ENCODE data around the gene ALOX15B. TPM values are rescaled to one million over a fixed set of nuclear protein-coding genes. Genes with fewer than 3 reads are reported as not detected.

ALOX15B gene
- total and polyA plus RNA-seq, 2 donors: 0.24 to 5.1 TPM

DNA sequence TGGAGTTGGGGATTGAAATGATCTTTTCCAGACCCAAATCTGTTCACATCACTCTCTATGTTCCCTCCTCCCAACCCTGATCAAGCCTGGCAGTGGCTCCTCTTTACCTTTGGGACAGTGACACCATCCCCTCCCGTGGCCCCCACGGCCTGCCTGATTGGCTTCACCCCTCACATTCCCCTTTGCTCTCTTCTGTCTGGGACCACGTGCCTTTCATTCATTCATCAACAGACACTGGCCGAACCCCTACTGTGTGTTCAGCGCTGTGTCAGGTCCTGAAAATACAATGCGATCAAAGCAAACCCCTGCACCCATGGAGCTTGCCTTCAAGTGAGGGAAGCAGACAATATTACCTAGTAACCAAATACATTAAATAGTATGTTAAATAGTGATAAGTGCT is 50.9 kb downstream of the ALOX15B start:
- Histone ChIP-seq H3K9me3 (ENCODE audit: control insufficient read depth in 2 of 2, insufficient read depth in 1 of 2, low read length in 1 of 2) (no peaks in the 10 kb centered on the region), H3K4me1 (ENCODE audit: control insufficient read depth in 2 of 2, insufficient read depth in 2 of 2, low read length in 2 of 2) (no peaks in the 10 kb centered on the region), H3K27me3 (ENCODE audit: control insufficient read depth in 2 of 2, insufficient read depth in 1 of 2, low read length in 1 of 2) (peaks cover 6 to 61% of the 10 kb centered on the region in 2 donors), H3K36me3 (ENCODE audit: control insufficient read depth in 2 of 2, insufficient read depth in 2 of 2, low read length in 1 of 2) (no peaks in the 10 kb centered on the region), H3K27ac (ENCODE audit: low read depth in 1 of 2, low read length in 1 of 2) (no peak overlapping the region), H3K4me3 (ENCODE audit: low read length in 2 of 2) (no peak overlapping the region)
- WGBS: 81% methylated on average over 6 of the region's 6 CpGs
- DNase-seq (ENCODE audit: low read depth in 6 of 9, low spot score in 9 of 9): no peak

DNA sequence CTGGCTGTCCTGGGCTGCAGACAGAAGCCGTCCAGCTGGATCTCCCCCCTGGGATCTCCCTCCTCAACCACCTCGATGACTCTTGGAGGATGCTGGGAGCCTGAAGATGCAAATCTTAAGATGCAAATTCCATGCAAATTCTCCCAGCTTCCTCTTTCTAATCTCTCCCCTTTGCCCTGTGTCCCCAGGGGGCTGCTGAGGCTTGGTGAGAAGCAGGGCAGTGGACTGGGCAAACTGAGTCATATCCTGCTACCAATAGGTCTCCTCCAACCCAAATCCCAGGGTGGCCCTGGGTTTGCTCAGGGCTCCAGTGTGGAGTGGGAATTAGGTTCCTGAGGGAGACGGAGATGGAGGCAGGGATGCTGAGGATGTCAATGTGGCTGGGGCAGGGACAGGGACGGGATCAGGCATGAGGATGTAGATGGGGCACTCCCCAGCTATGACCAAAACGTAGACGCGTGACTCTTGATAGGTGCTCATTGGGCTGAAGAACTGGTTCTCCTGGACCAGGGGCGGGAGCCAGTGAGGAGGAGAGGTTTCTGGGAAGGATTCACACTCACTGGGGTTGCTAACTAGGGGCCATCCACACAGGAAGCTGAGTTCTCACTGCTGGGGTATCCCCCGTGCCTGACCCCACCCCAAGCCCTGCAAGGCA is 52.3 kb downstream of the ALOX15B start:
- Histone ChIP-seq H3K4me3 (ENCODE audit: low read length in 2 of 2) (no peak overlapping the region), H3K9me3 (ENCODE audit: control insufficient read depth in 2 of 2, insufficient read depth in 1 of 2, low read length in 1 of 2) (no peaks in the 10 kb centered on the region), H3K27ac (ENCODE audit: low read depth in 1 of 2, low read length in 1 of 2) (no peak overlapping the region), H3K36me3 (ENCODE audit: control insufficient read depth in 2 of 2, insufficient read depth in 2 of 2, low read length in 1 of 2) (no peaks in the 10 kb centered on the region), H3K4me1 (ENCODE audit: control insufficient read depth in 2 of 2, insufficient read depth in 2 of 2, low read length in 2 of 2) (no peaks in the 10 kb centered on the region), H3K27me3 (ENCODE audit: control insufficient read depth in 2 of 2, insufficient read depth in 1 of 2, low read length in 1 of 2) (peaks cover 6 to 67% of the 10 kb centered on the region in 2 donors)
- DNase-seq (ENCODE audit: low read depth in 6 of 9, low spot score in 9 of 9): no peak
- 55% methylated on average over 9 of the region's 9 CpGs for WGBS

DNA sequence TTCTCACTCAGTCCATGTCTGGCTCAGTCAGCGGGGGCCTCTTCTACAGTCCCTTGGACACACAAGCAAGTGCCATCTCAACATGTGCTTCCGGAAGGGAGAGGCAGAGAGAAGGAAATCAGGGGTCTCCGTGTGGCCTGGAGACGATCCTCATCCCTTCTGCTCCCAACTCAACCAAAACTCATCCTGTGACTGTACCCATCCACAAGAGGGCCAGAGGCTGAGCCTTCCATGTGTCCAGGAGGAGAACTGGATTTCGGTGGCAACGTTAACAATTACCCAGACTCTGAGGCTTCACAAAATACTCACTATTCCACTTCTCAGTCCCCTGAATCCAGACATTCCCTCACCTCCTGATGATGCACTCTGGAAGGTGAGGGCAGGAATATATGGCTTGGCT is 56.5 kb downstream of the ALOX15B start:
- Histone ChIP-seq H3K27ac (ENCODE audit: low read depth in 1 of 2, low read length in 1 of 2) (no peak overlapping the region), H3K9me3 (ENCODE audit: control insufficient read depth in 2 of 2, insufficient read depth in 1 of 2, low read length in 1 of 2) (no peaks in the 10 kb centered on the region), H3K27me3 (ENCODE audit: control insufficient read depth in 2 of 2, insufficient read depth in 1 of 2, low read length in 1 of 2) (peaks cover 3 to 49% of the 10 kb centered on the region in 2 donors), H3K36me3 (ENCODE audit: control insufficient read depth in 2 of 2, insufficient read depth in 2 of 2, low read length in 1 of 2) (no peaks in the 10 kb centered on the region), H3K4me1 (ENCODE audit: control insufficient read depth in 2 of 2, insufficient read depth in 2 of 2, low read length in 2 of 2) (no peaks in the 10 kb centered on the region), H3K4me3 (ENCODE audit: low read length in 2 of 2) (no peak overlapping the region)
- 92% methylated on average over 6 of the region's 6 CpGs for WGBS
- no peak for DNase-seq (ENCODE audit: low read depth in 6 of 9, low spot score in 9 of 9)

DNA sequence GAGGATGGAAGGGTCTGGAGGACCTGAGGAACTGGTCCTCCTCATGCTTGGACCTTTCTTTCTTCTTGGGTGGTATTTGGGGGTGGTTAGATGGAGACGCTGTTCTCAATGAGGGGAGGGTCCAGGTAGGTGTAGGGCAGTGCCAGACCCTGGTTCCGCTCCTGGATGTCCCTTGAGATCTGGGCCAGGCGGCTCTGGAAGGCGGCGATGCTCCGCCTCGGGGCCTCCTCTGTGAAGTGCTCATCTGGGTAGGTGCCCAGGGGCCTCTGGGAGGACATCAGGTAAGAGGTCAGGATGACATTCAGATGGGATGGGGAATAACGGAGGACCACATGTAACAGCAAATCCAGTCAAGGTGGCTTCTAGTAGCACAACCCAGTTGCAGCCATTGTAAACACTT is 57.7 kb downstream of the ALOX15B start:
- WGBS: 98% methylated on average over 8 of the region's 8 CpGs
- H3K4me3 ChIP-seq (ENCODE audit: low read length in 2 of 2): no peak overlapping the region
- H3K27ac ChIP-seq (ENCODE audit: low read depth in 1 of 2, low read length in 1 of 2): no peak overlapping the region
- peaks cover 3 to 39% of the 10 kb centered on the region in 2 donors for H3K27me3 ChIP-seq (ENCODE audit: control insufficient read depth in 2 of 2, insufficient read depth in 1 of 2, low read length in 1 of 2)
- H3K4me1 ChIP-seq (ENCODE audit: control insufficient read depth in 2 of 2, insufficient read depth in 2 of 2, low read length in 2 of 2): no peaks in the 10 kb centered on the region
- no peaks in the 10 kb centered on the region for H3K9me3 ChIP-seq (ENCODE audit: control insufficient read depth in 2 of 2, insufficient read depth in 1 of 2, low read length in 1 of 2)
- DNase-seq (ENCODE audit: low read depth in 6 of 9, low spot score in 9 of 9): no peak
- H3K36me3 ChIP-seq (ENCODE audit: control insufficient read depth in 2 of 2, insufficient read depth in 2 of 2, low read length in 1 of 2): no peaks in the 10 kb centered on the region

Other genes starting within 250 kb of the ALOX15B start
- gene KDM6B, start 204.8 kb upstream of the ALOX15B start, total RNA-seq: 6.3 TPM
- 16.3 TPM for gene KDM6B, start 204.8 kb upstream of the ALOX15B start, polyA plus RNA-seq
- gene TMEM88, start 184.0 kb upstream of the ALOX15B start, total RNA-seq: 1.6 TPM
- gene TMEM88, start 184.0 kb upstream of the ALOX15B start, polyA plus RNA-seq: 29.1 TPM
- gene NAA38, start 181.5 kb upstream of the ALOX15B start, total RNA-seq: 155 TPM
- gene NAA38, start 181.5 kb upstream of the ALOX15B start, polyA plus RNA-seq: 85.3 TPM
- gene CYB5D1, start 181.1 kb upstream of the ALOX15B start, total RNA-seq: 8.2 TPM
- 6.0 TPM for gene CYB5D1, start 181.1 kb upstream of the ALOX15B start, polyA plus RNA-seq
- 69.5 TPM for gene CHD3, start 150.3 kb upstream of the ALOX15B start, total RNA-seq
- 119 TPM for gene CHD3, start 150.3 kb upstream of the ALOX15B start, polyA plus RNA-seq
- gene RNF227, start 122.8 kb upstream of the ALOX15B start, total RNA-seq: 2.7 TPM
- 5.8 TPM for gene RNF227, start 122.8 kb upstream of the ALOX15B start, polyA plus RNA-seq
- gene KCNAB3, start 109.2 kb upstream of the ALOX15B start, total RNA-seq: 1.2 TPM
- gene KCNAB3, start 109.2 kb upstream of the ALOX15B start, polyA plus RNA-seq: 8.9 TPM
- gene TRAPPC1, start 107.1 kb upstream of the ALOX15B start, total RNA-seq: 29.0 TPM
- 137 TPM for gene TRAPPC1, start 107.1 kb upstream of the ALOX15B start, polyA plus RNA-seq
- 18.9 TPM for gene CNTROB, start 106.9 kb upstream of the ALOX15B start, total RNA-seq
- 39.0 TPM for gene CNTROB, start 106.9 kb upstream of the ALOX15B start, polyA plus RNA-seq
- gene GUCY2D, start 36.4 kb upstream of the ALOX15B start, total RNA-seq: 0.05 TPM
- gene GUCY2D, start 36.4 kb upstream of the ALOX15B start, polyA plus RNA-seq: 0.02 TPM
- 0.42 TPM for gene ALOX12B, start 48.7 kb downstream of the ALOX15B start, total RNA-seq
- gene ALOX12B, start 48.7 kb downstream of the ALOX15B start, polyA plus RNA-seq: 5.0 TPM
- not detected for gene ALOXE3, start 79.5 kb downstream of the ALOX15B start, total RNA-seq
- gene ALOXE3, start 79.5 kb downstream of the ALOX15B start, polyA plus RNA-seq: 1.2 TPM
- gene HES7, start 85.0 kb downstream of the ALOX15B start, total RNA-seq: not detected
- gene HES7, start 85.0 kb downstream of the ALOX15B start, polyA plus RNA-seq: 0.75 TPM
- gene PER1, start 113.3 kb downstream of the ALOX15B start, total RNA-seq: 4.2 TPM
- gene PER1, start 113.3 kb downstream of the ALOX15B start, polyA plus RNA-seq: 71.9 TPM
- gene VAMP2, start 123.9 kb downstream of the ALOX15B start, total RNA-seq: 7.4 TPM
- 73.9 TPM for gene VAMP2, start 123.9 kb downstream of the ALOX15B start, polyA plus RNA-seq
- gene TMEM107, start 137.3 kb downstream of the ALOX15B start, total RNA-seq: 71.6 TPM
- 21.3 TPM for gene TMEM107, start 137.3 kb downstream of the ALOX15B start, polyA plus RNA-seq
- 8.5 TPM for gene BORCS6, start 151.1 kb downstream of the ALOX15B start, total RNA-seq
- 11.4 TPM for gene BORCS6, start 151.1 kb downstream of the ALOX15B start, polyA plus RNA-seq
- gene AURKB, start 171.5 kb downstream of the ALOX15B start, total RNA-seq: 58.8 TPM
- 11.3 TPM for gene AURKB, start 171.5 kb downstream of the ALOX15B start, polyA plus RNA-seq
- 12.0 TPM for gene CTC1, start 209.0 kb downstream of the ALOX15B start, total RNA-seq
- gene CTC1, start 209.0 kb downstream of the ALOX15B start, polyA plus RNA-seq: 55.8 TPM
- 19.6 TPM for gene PFAS, start 210.2 kb downstream of the ALOX15B start, total RNA-seq
- gene PFAS, start 210.2 kb downstream of the ALOX15B start, polyA plus RNA-seq: 12.8 TPM
- 29.0 TPM for gene RANGRF, start 249.6 kb downstream of the ALOX15B start, total RNA-seq
- gene RANGRF, start 249.6 kb downstream of the ALOX15B start, polyA plus RNA-seq: 51.3 TPM